GM10248 (cell line): ENCODE data around the gene REPIN1.

Source experiments
- CTCF ChIA-PET: fragments of 300-600 bp; sonication (Branson Sonifier 250); formaldehyde crosslinking; extraction: SDS; loops from one replicate; lab custom pipeline; 2021; ENCODE audit warnings: antibody characterized with exemption; lab: Yijun Ruan, JAX
- POLR2A ChIA-PET: fragments of 350-650 bp; sonication (Branson Sonifier 250); formaldehyde crosslinking; extraction: SDS; loops from one replicate; lab custom pipeline; 2020; ENCODE audit warnings: antibody characterized with exemption; lab: Yijun Ruan, JAX
- DNase-seq: peaks from one replicate; pipeline ENCODE4 v3.0.0; 2012; ENCODE audit errors: extremely low spot score
- TF ChIP-seq, protein P1 (sequence below): IDR thresholded peaks from 2 replicates; pipeline ENCODE4 v1.5.1; 2012; ENCODE audit warnings: mild to moderate bottlenecking, low read depth; ENCODE audit errors: extremely low read depth, missing control alignments, control extremely low read depth

Gene REPIN1

GRCh38 chr7:150398108-150398964 lies 29.7 kb downstream of the REPIN1 start:
- DNase-seq = no peak
- CTCF ChIA-PET = no interaction called here
- POLR2A ChIA-PET = no interaction called here
- TF ChIP-seq, protein P1, sequence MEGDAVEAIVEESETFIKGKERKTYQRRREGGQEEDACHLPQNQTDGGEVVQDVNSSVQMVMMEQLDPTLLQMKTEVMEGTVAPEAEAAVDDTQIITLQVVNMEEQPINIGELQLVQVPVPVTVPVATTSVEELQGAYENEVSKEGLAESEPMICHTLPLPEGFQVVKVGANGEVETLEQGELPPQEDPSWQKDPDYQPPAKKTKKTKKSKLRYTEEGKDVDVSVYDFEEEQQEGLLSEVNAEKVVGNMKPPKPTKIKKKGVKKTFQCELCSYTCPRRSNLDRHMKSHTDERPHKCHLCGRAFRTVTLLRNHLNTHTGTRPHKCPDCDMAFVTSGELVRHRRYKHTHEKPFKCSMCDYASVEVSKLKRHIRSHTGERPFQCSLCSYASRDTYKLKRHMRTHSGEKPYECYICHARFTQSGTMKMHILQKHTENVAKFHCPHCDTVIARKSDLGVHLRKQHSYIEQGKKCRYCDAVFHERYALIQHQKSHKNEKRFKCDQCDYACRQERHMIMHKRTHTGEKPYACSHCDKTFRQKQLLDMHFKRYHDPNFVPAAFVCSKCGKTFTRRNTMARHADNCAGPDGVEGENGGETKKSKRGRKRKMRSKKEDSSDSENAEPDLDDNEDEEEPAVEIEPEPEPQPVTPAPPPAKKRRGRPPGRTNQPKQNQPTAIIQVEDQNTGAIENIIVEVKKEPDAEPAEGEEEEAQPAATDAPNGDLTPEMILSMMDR = no peak

DNA sequence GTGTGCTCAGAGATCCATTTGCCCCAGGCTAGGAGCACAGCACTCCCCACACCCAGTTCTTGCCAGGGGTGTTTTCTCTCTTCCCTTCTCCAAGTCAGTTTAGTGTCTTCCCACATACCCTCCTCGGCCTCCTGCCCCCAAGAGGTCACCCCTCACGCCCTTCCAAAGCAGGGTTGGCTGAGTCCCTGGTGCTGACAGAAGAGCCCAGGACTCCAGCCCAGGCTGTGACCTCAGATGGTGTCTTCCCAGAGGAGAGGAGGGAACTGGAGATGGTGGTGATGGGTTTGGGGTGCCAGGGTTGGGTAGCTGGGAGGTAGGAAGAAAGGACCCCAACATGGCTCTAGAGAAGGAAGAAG lies 30.3 kb downstream of the REPIN1 start:
- TF ChIP-seq, protein P1 = no peak
- POLR2A ChIA-PET = no interaction called here
- no peak for DNase-seq
- CTCF ChIA-PET = interaction anchor here (1.0 kb wide), 1 partner anchor 15 kb away, joined by 5 read pairs; no protein-coding TSS in a partner anchor

DNA sequence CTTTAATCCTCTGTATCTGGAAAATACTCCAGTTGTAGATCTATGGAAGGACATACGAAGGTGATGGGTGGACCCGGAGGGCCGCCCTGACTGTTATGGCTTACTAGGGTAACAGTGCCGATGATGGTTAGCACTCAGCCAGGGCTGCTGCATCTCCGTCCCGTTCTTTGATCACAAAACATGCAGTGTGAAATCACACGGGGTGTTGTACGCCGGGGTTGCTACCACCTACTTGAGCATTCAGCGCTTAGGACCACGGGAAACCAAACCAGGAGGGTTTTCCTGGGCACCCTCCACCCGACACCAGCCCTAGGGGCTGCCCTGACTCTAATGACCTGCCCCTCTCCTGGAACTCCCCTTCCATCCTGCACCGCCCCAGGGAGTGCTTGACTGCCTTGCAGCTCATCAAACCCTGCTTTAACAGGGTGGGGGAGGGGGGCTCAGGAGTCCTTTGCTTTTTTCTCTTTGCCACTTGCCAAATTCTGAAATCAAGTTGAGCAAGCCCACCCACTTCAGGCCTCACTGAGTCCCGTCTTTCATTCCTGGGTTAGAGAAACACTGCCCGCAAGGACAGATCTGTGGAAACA lies 30.9 kb downstream of the REPIN1 start:
- TF ChIP-seq, protein P1 = no peak
- POLR2A ChIA-PET = no interaction called here
- DNase-seq = no peak
- CTCF ChIA-PET = interaction anchor here (1.0 to 2.6 kb wide), 4 partner anchors 15 to 44 kb away, joined by 3 to 8 read pairs (median 4); no protein-coding TSS in a partner anchor

- ChIA-PET POLR2A (interaction anchor here (0.6 kb wide), 1 partner anchor 215 kb away, joined by 3 read pairs; no protein-coding TSS in a partner anchor), CTCF (interaction anchor here (1.0 to 2.6 kb wide), 7 partner anchors 8 to 44 kb away, joined by 3 to 8 read pairs (median 4); no protein-coding TSS in a partner anchor)
- TF ChIP-seq, protein P1 = no peak
- no peak for DNase-seq
Observed at GRCh38 chr7:150400008-150400787, 31.6 kb downstream of the REPIN1 start.

DNA sequence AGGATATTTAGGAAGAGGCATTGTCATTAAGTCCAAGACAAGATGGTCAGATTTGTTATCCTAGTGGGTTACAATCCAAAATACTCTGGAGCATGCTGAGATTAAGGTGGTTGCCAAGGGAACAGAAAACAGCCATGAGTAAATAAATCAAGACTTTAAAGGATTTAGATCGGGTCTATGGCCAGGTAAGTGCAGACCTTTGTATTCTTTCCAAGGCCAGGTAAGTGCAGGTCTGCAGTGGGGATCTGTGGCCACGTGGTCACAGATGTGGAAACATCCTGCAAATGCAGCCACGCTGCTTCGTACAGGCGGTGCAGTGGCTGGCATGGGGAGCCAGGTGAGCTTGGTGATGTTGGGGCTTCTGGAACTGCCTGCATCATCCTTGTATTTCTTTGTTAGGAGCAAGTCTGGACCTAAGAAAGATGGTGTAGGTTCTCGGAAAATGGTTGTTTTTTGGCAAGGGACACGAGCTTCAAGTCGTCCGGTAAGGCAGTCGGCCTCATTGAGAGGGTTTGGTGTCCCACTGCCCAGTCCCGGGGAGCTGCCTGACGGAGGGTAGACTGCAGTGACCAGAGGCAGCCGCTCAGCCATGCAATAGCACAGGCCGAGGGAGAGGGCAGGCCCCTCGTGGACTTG lies 32.3 kb downstream of the REPIN1 start:
- ChIA-PET CTCF (interaction anchor here (0.7 to 2.6 kb wide), 8 partner anchors 9 to 45 kb away, joined by 3 to 8 read pairs (median 3); no protein-coding TSS in a partner anchor), POLR2A (no interaction called here)
- DNase-seq = no peak
- TF ChIP-seq, protein P1 = no peak
